Coronary artery (tissue), 2 donors: ENCODE measurements around the gene ECEL1.

ENCODE experiments used
- DNase-seq: peaks from one replicate; pipeline ENCODE4 v3.0.0-alpha.2; 2017; ENCODE audit warnings: low spot score
- H3K27ac ChIP-seq, 2 donors: fragments of 200-600 bp; sonication (generic); one replicate each; pipeline ENCODE4 v1.5.1; 2016 to 2019
- H3K4me3 ChIP-seq: fragments of 200-600 bp; sonication (generic); 2 replicates; pipeline ENCODE4 v1.5.1; 2016; ENCODE audit warnings: mild to moderate bottlenecking, moderate library complexity
- CTCF ChIP-seq: fragments of 200-600 bp; sonication (generic); IDR thresholded peaks from one replicate; pipeline ENCODE4 v1.5.1; 2019; ENCODE audit warnings: antibody characterized with exemption

Gene ECEL1

GRCh38 chr2:232463701-232464543, 23.7 kb downstream of the ECEL1 start:
- DNase-seq, result peak; percentile 59
- no peak for TF ChIP-seq CTCF
- Histone ChIP-seq H3K27ac (no peak overlapping the region), H3K4me3 (no peak overlapping the region)

GRCh38 chr2:232460171-232460570, 27.5 kb downstream of the ECEL1 start:
- Histone ChIP-seq H3K4me3 (no peak overlapping the region), H3K27ac (no peak overlapping the region)
- TF ChIP-seq CTCF, result no peak
- DNase-seq, result no peak

GRCh38 chr2:232459419-232460035, 28.1 kb downstream of the ECEL1 start:
- TF ChIP-seq CTCF, result no peak
- H3K27ac ChIP-seq, result no peak overlapping the region
- DNase-seq, result peak; percentile 72
- H3K4me3 ChIP-seq, result no peak overlapping the region

GRCh38 chr2:232458661-232459418, 28.8 kb downstream of the ECEL1 start:
- no peak overlapping the region for H3K4me3 ChIP-seq
- peak; percentile 50 for DNase-seq
- H3K27ac ChIP-seq, result no peak overlapping the region
- no peak for TF ChIP-seq CTCF

- DNase-seq, result peak; percentile 55
- no peak for TF ChIP-seq CTCF
- Histone ChIP-seq H3K27ac (no peak overlapping the region), H3K4me3 (no peak overlapping the region)
These were observed 29.5 kb downstream of the ECEL1 start for GRCh38 chr2:232458051-232458660.

- no peak overlapping the region for H3K27ac ChIP-seq
- no peak overlapping the region for H3K4me3 ChIP-seq
- peak; percentile 60 for DNase-seq
- no peak for TF ChIP-seq CTCF
These were observed 30.3 kb downstream of the ECEL1 start for GRCh38 chr2:232457121-232458011.
